Measurements from ENCODE around the gene COL24A1. TPM values are rescaled to one million over a fixed set of nuclear protein-coding genes. Genes with fewer than 3 reads are reported as not detected.
"Not testable (repeated sequence)": the region's sequence is repeated elsewhere in the genome, so short reads cannot be mapped to it uniquely, and the experiment has no call there.

COL24A1 gene
- total RNA-seq, 1 experiment from 2014 or later, result 0.15 TPM

- CTCF ChIA-PET, result no interaction called here
- H3K27ac ChIP-seq (ENCODE audit: low read depth, low read length, poor library complexity, severe bottlenecking), result no peak overlapping the region
- POLR2A ChIA-PET (ENCODE audit: low non-redundant PET), result no interaction called here
- no peak overlapping the region for H3K4me3 ChIP-seq (ENCODE audit: low read depth, low read length, poor library complexity, severe bottlenecking)
- H3K27me3 ChIP-seq (replicated peaks; ENCODE audit: insufficient read depth, low read depth, low read length, poor library complexity), result no peaks in the 10 kb centered on the region
- BruUV-seq (replicated peaks), result no TSS peak
- DNase-seq (ENCODE audit: low spot score), result no peak
- H3K9me3 ChIP-seq (ENCODE audit: low read depth, low read length, poor library complexity, severe bottlenecking), result no peaks in the 10 kb centered on the region
- H3K4me1 ChIP-seq (ENCODE audit: insufficient read depth, low read length, poor library complexity, severe bottlenecking), result no peaks in the 10 kb centered on the region
- intact Hi-C loops (cut with micrococcal nuclease; ENCODE audit: unreplicated experiment), result no loop called here
- TF ChIP-seq CTCF (conservative IDR thresholded peaks at IDR 0.05; ENCODE audit: low read depth, low read length) (no peak), EZH2 (IDR thresholded peaks at IDR 0.05; ENCODE audit: borderline replicate concordance, low read depth, low read length, poor library complexity, severe bottlenecking) (no peak)
- no peaks in the 10 kb centered on the region for H3K36me3 ChIP-seq (ENCODE audit: insufficient read depth, low read length, poor library complexity, severe bottlenecking)
These were observed 291.4 kb downstream of the COL24A1 start for GRCh38 chr1:85865213-85865612.

- TF ChIP-seq CTCF (conservative IDR thresholded peaks at IDR 0.05; ENCODE audit: low read depth, low read length) (no peak), EZH2 (IDR thresholded peaks at IDR 0.05; ENCODE audit: borderline replicate concordance, low read depth, low read length, poor library complexity, severe bottlenecking) (no peak)
- H3K4me1 ChIP-seq (ENCODE audit: insufficient read depth, low read length, poor library complexity, severe bottlenecking), result no peaks in the 10 kb centered on the region
- ChIA-PET CTCF (no interaction called here), POLR2A (ENCODE audit: low non-redundant PET) (no interaction called here)
- BruUV-seq (replicated peaks), result no TSS peak
- no peaks in the 10 kb centered on the region for H3K9me3 ChIP-seq (ENCODE audit: low read depth, low read length, poor library complexity, severe bottlenecking)
- no peak overlapping the region for H3K4me3 ChIP-seq (ENCODE audit: low read depth, low read length, poor library complexity, severe bottlenecking)
- no peak for DNase-seq (ENCODE audit: low spot score)
- no peak overlapping the region for H3K27ac ChIP-seq (ENCODE audit: low read depth, low read length, poor library complexity, severe bottlenecking)
- no peaks in the 10 kb centered on the region for H3K36me3 ChIP-seq (ENCODE audit: insufficient read depth, low read length, poor library complexity, severe bottlenecking)
- no peaks in the 10 kb centered on the region for H3K27me3 ChIP-seq (replicated peaks; ENCODE audit: insufficient read depth, low read depth, low read length, poor library complexity)
- intact Hi-C loops (cut with micrococcal nuclease; ENCODE audit: unreplicated experiment), result no loop called here
These were observed 291.8 kb downstream of the COL24A1 start for GRCh38 chr1:85864727-85865126.

DNA sequence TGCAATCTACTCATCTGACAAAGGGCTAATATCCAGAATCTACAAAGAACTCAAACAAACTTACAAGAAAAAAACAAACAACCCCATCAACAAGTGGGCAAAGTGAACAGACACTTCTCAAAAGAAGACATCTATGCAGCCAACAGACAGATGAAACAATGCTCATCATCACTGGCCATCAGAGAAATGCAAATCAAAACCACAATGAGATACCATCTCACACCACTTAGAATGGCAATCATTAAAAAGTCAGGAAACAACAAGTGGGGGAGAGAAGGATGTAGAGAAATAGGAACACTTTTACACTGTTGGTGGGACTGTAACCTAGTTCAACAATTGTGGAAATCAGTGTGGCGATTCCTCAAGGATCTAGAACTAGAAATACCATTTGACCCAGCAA, 292.9 kb downstream of the COL24A1 start:
- H3K27ac ChIP-seq (ENCODE audit: low read depth, low read length, poor library complexity, severe bottlenecking); H3K4me1 ChIP-seq (ENCODE audit: insufficient read depth, low read length, poor library complexity, severe bottlenecking); H3K27me3 ChIP-seq (replicated peaks; ENCODE audit: insufficient read depth, low read depth, low read length, poor library complexity); BruUV-seq (replicated peaks); H3K9me3 ChIP-seq (ENCODE audit: low read depth, low read length, poor library complexity, severe bottlenecking); intact Hi-C loops (cut with micrococcal nuclease; ENCODE audit: unreplicated experiment); POLR2A ChIA-PET (ENCODE audit: low non-redundant PET); DNase-seq (ENCODE audit: low spot score); H3K4me3 ChIP-seq (ENCODE audit: low read depth, low read length, poor library complexity, severe bottlenecking); H3K36me3 ChIP-seq (ENCODE audit: insufficient read depth, low read length, poor library complexity, severe bottlenecking); CTCF ChIA-PET: not testable (repeated sequence)

- intact Hi-C loops (cut with micrococcal nuclease; ENCODE audit: unreplicated experiment), result no loop called here
- no peaks in the 10 kb centered on the region for H3K4me1 ChIP-seq (ENCODE audit: insufficient read depth, low read length, poor library complexity, severe bottlenecking)
- no peaks in the 10 kb centered on the region for H3K9me3 ChIP-seq (ENCODE audit: low read depth, low read length, poor library complexity, severe bottlenecking)
- no peak overlapping the region for H3K27ac ChIP-seq (ENCODE audit: low read depth, low read length, poor library complexity, severe bottlenecking)
- TF ChIP-seq EZH2 (IDR thresholded peaks at IDR 0.05; ENCODE audit: borderline replicate concordance, low read depth, low read length, poor library complexity, severe bottlenecking) (no peak), CTCF (conservative IDR thresholded peaks at IDR 0.05; ENCODE audit: low read depth, low read length) (no peak)
- ChIA-PET CTCF (no interaction called here), POLR2A (ENCODE audit: low non-redundant PET) (no interaction called here)
- DNase-seq (ENCODE audit: low spot score), result no peak
- no peak overlapping the region for H3K4me3 ChIP-seq (ENCODE audit: low read depth, low read length, poor library complexity, severe bottlenecking)
- H3K27me3 ChIP-seq (replicated peaks; ENCODE audit: insufficient read depth, low read depth, low read length, poor library complexity), result no peaks in the 10 kb centered on the region
- no peaks in the 10 kb centered on the region for H3K36me3 ChIP-seq (ENCODE audit: insufficient read depth, low read length, poor library complexity, severe bottlenecking)
- no TSS peak for BruUV-seq (replicated peaks)
These were observed 294.1 kb downstream of the COL24A1 start for GRCh38 chr1:85862456-85862855.

Measured in A673 (cell line).